ENCODE results near the gene PJA2. TPM values are rescaled to one million over a fixed set of nuclear protein-coding genes. Genes with fewer than 3 reads are reported as not detected.

Gene PJA2
- total RNA-seq, 1 experiment from 2014 or later, result 51.5 TPM

- no peak for TF ChIP-seq RORB (CRISPR knock-in tag; IDR thresholded peaks at IDR 0.05)
- no peak for TF ChIP-seq ELF4 (CRISPR knock-in tag; IDR thresholded peaks at IDR 0.05; ENCODE audit: low read depth)
- 0 out of 2 replicates have a peak, but pooled peaks have one; percentile 22 for TF ChIP-seq ZNF416 (CRISPR knock-in tag; IDR thresholded peaks at IDR 0.05)
- no peak for TF ChIP-seq FOXJ3 (CRISPR knock-in tag; IDR thresholded peaks at IDR 0.05; ENCODE audit: borderline replicate concordance)
- TF ChIP-seq TCF7 (CRISPR knock-in tag; IDR thresholded peaks at IDR 0.05; ENCODE audit: low read depth), result no peak
- TF ChIP-seq HMGXB4 (CRISPR knock-in tag; IDR thresholded peaks at IDR 0.05), result 0 out of 2 replicates have a peak, but pooled peaks have one; percentile 72
- TF ChIP-seq ERG (CRISPR knock-in tag; IDR thresholded peaks at IDR 0.05), result no peak
- no peak for TF ChIP-seq STAT6 (CRISPR knock-in tag; conservative IDR thresholded peaks at IDR 0.05; ENCODE audit: low read depth)
- no peak for TF ChIP-seq TEAD4 (CRISPR knock-in tag; IDR thresholded peaks at IDR 0.05)
- TF ChIP-seq, protein P1, sequence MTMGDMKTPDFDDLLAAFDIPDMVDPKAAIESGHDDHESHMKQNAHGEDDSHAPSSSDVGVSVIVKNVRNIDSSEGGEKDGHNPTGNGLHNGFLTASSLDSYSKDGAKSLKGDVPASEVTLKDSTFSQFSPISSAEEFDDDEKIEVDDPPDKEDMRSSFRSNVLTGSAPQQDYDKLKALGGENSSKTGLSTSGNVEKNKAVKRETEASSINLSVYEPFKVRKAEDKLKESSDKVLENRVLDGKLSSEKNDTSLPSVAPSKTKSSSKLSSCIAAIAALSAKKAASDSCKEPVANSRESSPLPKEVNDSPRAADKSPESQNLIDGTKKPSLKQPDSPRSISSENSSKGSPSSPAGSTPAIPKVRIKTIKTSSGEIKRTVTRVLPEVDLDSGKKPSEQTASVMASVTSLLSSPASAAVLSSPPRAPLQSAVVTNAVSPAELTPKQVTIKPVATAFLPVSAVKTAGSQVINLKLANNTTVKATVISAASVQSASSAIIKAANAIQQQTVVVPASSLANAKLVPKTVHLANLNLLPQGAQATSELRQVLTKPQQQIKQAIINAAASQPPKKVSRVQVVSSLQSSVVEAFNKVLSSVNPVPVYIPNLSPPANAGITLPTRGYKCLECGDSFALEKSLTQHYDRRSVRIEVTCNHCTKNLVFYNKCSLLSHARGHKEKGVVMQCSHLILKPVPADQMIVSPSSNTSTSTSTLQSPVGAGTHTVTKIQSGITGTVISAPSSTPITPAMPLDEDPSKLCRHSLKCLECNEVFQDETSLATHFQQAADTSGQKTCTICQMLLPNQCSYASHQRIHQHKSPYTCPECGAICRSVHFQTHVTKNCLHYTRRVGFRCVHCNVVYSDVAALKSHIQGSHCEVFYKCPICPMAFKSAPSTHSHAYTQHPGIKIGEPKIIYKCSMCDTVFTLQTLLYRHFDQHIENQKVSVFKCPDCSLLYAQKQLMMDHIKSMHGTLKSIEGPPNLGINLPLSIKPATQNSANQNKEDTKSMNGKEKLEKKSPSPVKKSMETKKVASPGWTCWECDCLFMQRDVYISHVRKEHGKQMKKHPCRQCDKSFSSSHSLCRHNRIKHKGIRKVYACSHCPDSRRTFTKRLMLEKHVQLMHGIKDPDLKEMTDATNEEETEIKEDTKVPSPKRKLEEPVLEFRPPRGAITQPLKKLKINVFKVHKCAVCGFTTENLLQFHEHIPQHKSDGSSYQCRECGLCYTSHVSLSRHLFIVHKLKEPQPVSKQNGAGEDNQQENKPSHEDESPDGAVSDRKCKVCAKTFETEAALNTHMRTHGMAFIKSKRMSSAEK (CRISPR knock-in tag; IDR thresholded peaks at IDR 0.05; ENCODE audit: borderline replicate concordance), result no peak
- no peak for TF ChIP-seq PRRX2 (CRISPR knock-in tag; IDR thresholded peaks at IDR 0.05)
- TF ChIP-seq MAX (CRISPR knock-in tag; IDR thresholded peaks at IDR 0.05), result 0 out of 2 replicates have a peak, but pooled peaks have one; percentile 21
- TF ChIP-seq, protein P2, sequence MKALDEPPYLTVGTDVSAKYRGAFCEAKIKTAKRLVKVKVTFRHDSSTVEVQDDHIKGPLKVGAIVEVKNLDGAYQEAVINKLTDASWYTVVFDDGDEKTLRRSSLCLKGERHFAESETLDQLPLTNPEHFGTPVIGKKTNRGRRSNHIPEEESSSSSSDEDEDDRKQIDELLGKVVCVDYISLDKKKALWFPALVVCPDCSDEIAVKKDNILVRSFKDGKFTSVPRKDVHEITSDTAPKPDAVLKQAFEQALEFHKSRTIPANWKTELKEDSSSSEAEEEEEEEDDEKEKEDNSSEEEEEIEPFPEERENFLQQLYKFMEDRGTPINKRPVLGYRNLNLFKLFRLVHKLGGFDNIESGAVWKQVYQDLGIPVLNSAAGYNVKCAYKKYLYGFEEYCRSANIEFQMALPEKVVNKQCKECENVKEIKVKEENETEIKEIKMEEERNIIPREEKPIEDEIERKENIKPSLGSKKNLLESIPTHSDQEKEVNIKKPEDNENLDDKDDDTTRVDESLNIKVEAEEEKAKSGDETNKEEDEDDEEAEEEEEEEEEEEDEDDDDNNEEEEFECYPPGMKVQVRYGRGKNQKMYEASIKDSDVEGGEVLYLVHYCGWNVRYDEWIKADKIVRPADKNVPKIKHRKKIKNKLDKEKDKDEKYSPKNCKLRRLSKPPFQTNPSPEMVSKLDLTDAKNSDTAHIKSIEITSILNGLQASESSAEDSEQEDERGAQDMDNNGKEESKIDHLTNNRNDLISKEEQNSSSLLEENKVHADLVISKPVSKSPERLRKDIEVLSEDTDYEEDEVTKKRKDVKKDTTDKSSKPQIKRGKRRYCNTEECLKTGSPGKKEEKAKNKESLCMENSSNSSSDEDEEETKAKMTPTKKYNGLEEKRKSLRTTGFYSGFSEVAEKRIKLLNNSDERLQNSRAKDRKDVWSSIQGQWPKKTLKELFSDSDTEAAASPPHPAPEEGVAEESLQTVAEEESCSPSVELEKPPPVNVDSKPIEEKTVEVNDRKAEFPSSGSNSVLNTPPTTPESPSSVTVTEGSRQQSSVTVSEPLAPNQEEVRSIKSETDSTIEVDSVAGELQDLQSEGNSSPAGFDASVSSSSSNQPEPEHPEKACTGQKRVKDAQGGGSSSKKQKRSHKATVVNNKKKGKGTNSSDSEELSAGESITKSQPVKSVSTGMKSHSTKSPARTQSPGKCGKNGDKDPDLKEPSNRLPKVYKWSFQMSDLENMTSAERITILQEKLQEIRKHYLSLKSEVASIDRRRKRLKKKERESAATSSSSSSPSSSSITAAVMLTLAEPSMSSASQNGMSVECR (CRISPR knock-in tag; IDR thresholded peaks at IDR 0.05; ENCODE audit: borderline replicate concordance), result 0 out of 2 replicates have a peak, but pooled peaks have one; percentile 61
- no peak for TF ChIP-seq ESRRA (CRISPR knock-in tag; IDR thresholded peaks at IDR 0.05; ENCODE audit: borderline replicate concordance)
- TF ChIP-seq ATF1 (CRISPR knock-in tag; IDR thresholded peaks at IDR 0.05), result no peak
- TF ChIP-seq ZNF281 (CRISPR knock-in tag; IDR thresholded peaks at IDR 0.05), result no peak
- TF ChIP-seq ZNF263 (CRISPR knock-in tag; IDR thresholded peaks at IDR 0.05; ENCODE audit: low read depth), result no peak
- no peak for TF ChIP-seq PREB (CRISPR knock-in tag; IDR thresholded peaks at IDR 0.05; ENCODE audit: borderline replicate concordance)
These were observed 557 bp downstream of the PJA2 start (continued) for GRCh38 chr5:109408991-109409843.
